ELF-1 (cell line): ENCODE data around the gene FAM32A.

ENCODE experiments used
- DNase-seq: peaks from one replicate; pipeline ENCODE4 v3.0.0-alpha.2; 2016; ENCODE audit warnings: low read depth, low spot score

Gene FAM32A

DNA sequence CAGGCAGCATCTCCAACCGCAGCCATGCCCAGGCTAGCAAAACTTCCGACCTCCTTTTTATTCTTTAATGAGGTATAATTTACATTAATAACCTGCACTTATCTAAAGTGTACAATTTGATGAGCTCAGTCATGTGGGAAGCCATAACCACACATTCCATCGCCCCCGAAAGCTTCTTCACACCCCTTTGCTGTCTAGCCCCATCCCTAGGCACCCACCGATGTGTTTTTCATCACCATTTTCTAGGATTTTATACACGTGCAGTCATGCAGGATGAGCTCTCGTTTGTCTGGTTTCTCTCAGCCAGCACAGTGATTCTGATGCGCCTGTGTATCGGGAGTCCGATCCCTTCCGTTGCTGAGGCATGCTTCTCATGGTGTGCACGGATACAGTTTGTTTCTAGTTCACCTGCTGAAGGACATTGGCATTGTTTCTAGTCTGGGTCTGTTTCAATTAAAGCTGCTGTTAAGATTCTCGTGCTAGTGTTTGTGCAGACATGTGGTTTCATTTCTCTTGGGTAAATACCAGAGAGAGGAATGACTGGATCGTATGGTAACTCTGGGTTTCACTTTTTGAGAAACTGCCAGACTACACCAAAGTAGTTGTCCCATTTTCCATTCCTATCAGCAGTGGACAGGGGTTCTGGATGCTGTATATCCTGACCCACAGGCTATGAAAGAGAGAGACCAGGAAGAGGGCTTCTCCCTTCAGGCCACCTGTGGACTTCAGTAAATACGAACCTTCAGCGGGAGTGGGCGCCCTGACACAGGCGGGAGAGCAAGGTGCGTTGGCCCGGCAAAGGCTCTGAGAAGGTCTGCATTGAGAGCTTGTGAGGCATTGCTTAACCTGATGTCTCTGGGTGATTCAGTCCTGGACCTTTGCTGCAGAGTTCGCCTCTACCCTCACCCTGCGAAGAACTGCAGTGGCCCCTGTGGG lies 17.4 kb downstream of the FAM32A start:
- DNase-seq, result no peak

DNA sequence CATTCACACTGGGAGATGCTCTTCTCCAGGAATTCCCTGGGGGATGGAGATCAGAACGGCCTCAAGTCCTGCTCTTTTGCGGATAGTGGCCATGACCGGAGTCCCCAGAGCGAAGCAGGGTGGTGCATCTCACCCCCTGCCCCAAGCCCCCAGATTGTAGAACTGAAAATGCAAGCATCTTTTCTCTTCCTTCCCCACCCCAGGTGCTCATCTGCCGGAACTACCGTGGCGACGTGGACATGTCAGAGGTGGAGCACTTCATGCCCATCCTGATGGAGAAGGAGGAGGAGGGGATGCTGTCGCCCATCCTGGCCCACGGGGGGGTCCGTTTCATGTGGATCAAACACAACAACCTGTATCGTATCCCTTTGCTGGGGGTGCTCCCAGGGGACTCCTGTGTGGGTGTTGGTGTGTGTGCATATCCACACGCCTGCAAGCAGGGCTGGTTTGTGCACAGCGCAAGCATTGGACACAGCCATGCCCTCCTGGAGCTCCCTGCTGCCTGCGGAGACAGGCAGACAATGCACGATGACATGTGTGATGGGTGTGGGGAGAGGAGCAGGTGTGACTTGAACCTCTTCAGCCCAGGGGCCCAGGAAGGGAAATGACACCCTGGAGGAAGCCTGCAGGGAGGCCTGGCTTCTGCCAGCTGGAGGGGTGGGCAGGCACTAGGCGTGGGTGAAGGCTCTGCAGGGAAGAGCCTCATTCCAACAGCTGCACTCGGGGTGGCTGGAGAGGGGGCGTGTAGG lies 18.2 kb downstream of the FAM32A start:
- DNase-seq, result no peak

DNA sequence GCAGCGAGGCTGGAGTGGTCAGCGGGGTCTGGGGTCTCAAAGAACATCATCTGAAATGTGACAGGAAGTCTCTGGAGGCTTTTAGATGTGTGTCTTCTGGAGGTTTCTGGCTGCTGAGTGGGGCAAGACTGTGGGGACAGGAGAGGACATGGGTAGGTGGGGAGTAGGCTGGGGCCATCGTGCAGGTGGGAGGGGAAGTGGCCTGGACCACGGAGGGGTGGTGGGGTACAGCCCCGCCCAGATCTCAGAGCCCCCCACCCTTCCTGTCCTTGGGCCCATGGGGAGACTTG lies 18.7 kb downstream of the FAM32A start:
- no peak for DNase-seq

DNA sequence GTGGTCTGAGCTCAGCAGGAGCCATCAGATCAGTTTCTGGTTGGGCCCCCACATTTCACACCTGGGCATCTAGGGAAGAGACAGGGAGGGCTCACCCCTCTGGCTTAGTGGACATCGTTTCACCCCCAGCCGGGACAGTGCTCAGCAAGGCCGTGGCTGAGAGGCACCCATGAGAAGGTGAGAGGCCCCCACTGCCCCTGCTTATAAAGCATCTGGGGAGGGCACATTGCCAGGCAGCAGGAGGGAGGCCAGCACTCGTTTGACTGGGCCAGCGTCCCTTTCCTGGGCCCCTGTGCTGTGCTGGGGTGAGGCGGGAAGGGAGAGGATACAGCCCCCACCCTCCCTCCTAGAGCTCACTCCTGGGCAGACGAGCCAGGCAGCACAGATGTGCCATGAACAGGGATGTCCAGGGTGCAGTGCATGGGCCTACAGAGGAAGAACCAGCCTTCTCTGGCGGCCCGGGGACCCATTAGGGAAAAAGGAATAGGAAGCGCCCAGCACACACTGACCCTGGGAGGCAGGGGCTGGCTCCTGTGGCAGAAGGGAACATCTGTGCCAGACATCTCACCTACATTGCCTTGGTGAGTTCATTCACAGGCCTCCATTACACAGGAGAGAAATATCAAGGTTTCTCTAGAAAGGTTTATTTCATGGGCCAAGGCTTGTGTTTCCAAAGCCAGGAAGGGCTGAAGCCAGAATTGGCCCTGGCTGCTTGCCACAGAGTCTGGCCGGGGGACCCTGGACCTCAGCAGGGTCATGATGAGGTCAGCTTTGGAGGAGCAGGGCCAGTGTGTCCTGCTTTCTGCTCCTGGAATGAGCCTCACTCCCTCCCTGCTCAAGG lies 20.2 kb downstream of the FAM32A start:
- DNase-seq, result no peak

DNA sequence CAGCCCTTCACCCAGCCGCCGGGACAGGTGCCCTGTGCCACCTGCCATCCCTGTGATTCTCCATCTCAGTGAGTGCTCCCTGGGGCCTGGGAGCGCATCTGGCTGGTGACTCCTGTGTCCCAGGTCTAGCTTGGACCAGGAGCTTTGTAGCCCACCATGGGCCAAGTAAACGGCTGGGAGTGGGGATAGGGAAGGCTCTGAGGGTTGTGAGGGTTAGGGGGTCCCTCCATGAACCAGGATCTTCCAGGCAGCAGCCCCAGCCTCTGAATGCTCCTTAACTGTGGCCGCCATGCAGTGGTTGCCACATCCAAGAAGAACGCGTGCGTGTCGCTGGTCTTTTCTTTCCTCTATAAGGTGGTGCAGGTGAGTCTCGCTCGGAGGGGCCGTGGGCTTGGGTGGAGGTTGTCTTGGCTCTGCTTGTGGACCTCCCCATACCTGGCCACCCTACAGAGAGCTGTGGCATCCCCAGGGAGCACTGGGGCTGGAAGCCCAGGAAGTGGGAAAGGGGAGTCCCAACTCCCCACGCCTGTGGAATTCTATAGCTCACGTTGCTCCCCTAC lies 20.9 kb downstream of the FAM32A start:
- DNase-seq, result no peak

DNA sequence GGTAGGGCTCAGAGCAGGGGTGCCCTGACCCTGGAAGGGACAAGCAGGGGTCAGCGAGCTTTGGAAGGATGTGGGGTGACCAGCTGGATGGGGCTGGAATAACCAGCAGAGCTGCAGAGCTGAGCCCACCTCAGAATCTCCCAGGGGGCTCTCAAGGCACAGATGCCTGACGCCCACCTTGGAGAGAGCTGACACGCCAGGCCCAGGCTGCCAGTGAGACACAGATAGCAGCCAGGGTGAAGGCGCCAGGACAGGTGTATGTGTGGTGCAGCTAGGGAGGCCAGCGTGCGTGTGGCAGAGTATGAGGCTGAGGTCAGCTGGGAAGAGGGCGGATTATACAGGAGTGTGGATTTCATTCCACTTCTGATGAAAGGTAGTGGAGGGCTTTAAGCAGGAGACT lies 21.4 kb downstream of the FAM32A start:
- no peak for DNase-seq

DNA sequence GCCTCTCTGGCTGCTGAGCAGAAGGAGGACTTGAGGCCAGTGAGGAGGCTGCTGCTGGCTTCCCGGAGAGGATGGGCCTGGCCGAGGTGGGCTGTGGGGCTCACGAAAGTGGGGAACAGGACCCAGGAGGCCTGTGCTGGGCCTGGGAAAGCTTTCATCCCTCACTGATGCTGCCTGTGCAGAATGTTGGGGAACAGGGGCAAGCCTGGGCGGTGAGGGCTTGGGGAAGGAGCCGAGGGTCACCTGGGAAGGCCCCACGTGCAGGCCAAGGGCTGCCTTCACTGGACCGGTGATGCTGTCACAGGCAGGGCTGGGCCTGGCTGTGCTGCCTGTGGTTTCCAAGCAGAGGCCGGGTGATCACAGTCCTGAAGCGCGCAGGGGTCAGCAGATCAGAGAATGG lies 21.9 kb downstream of the FAM32A start:
- no peak for DNase-seq

DNA sequence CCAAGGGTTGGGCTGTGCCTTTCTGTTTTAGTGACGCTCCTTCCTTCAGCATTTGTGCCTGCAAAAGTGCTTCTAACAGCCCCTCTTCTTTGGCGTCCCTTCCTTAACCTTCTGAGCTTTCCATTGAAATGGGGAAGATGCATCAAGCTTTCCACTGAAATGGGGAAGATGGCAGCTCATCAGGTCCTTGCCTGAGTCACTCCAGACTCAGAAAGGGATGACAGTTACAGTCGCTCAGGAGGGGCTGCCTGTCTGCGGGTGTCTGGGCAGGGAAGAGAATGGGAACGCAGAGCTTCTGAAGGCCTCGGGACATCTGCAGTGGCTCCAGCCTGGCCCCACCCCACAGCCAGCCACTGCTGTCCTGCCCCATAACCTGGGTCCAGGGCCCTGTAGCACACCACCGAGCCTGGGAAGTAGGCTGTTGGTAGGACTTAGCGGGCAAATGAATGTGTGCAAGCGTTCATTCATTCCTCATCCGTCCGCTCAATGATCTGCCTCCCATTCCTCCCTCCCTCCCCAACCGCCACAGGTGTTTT lies 22.3 kb downstream of the FAM32A start:
- DNase-seq, result no peak

DNA sequence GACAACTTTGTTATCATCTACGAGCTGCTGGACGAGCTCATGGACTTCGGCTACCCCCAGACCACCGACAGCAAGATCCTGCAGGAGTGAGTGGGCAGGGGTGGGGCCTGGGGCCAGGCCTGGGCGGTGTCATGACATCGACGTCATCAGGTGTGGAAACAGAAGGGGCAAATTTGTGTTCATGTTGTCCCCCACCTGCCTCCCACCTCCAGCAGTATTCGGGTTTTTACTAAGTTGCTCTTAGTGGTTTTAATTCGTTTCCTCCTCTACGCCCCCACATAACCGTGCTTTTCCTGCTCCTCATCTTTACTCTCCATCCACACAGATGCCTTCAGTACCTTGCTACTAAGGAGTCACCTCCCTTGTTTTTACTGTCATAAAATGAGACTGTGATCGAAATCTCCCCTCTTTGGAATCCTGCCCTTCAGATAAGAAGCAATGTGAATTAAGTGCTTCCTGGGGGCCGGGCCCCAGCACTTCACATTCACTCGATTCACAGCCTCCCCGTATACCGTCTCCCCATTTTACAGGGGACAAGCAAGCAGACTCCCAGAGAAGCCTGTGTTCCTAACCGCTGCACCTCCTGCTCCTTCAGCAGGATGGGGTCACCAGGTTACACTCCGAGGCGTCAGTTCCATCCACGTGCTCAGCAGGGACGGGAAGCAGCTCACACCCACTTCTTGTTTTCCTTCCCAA lies 23.0 kb downstream of the FAM32A start:
- DNase-seq, result no peak

DNA sequence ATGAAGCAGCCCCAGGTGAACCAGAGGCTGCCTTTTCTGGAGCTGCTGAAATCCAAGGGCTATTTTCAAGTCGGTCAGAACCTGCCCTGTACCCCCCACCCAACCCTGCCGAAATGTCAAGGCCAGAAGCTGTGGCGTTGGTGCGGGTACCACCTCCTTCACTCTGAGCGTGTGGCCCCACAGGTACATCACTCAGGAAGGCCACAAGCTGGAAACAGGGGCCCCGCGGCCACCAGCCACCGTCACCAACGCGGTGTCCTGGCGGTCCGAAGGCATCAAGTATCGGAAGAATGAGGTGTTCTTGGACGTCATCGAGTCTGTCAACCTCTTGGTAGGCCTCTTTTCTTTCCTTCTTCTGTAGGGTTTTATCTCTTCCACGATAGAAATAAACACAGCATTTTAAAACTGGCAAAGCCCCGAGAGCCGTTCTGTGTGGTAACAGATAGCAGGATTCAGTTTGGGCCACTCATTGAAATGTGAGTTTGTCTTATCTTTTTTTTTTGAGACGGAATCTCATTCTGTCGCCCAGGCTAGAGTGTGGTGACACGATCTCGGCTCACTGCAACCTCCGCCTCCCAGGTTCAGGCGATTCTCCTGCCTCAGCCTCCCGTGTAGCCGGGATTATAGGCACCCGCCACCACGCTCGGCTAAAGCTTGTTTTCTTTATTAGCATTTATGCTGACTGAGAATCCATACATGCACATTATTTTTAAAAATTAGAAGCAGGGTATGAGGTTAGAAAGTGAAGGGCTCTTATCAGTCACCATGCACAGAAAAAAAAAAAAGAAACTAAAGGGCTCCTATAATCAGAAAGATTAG lies 23.8 kb downstream of the FAM32A start:
- no peak for DNase-seq

DNA sequence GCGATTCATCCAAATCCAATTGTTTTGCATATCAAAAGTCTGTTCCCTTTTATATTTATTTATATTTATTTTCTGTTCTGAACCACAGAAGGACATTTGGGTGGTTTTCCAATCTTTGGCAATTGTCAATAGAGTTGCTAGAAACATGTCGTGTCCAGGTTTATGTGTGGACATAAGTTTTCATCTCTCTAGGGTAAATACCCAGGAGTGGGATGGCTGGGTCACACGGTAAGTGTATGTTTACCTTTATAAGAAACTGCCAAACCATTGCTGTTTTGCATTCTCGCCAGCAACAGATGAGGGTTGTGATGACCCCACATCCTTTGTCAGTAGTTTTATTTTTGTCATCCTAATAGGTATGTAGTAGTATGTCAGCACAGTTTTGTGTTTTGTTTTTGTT lies 25.0 kb downstream of the FAM32A start:
- no peak for DNase-seq

DNA sequence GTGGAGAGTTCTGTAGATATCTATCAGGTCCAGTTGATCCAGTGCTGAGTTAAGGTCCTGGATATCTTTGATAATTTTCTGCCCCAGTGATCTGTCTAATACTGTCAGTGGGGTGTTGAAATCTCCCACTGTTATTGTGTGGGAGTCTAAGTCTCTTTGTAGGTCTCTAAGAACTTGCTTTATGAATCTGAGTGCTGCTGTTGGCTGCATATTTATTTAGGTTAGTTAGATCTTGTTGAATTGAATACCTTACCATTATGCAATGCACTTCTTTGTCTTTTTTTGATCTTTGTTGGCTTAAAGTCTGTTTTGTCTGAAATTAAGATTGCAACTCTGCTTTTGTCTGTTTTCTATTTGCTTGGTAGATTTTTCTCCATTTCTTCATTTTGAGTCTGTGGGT lies 27.9 kb downstream of the FAM32A start:
- DNase-seq, result no peak

DNA sequence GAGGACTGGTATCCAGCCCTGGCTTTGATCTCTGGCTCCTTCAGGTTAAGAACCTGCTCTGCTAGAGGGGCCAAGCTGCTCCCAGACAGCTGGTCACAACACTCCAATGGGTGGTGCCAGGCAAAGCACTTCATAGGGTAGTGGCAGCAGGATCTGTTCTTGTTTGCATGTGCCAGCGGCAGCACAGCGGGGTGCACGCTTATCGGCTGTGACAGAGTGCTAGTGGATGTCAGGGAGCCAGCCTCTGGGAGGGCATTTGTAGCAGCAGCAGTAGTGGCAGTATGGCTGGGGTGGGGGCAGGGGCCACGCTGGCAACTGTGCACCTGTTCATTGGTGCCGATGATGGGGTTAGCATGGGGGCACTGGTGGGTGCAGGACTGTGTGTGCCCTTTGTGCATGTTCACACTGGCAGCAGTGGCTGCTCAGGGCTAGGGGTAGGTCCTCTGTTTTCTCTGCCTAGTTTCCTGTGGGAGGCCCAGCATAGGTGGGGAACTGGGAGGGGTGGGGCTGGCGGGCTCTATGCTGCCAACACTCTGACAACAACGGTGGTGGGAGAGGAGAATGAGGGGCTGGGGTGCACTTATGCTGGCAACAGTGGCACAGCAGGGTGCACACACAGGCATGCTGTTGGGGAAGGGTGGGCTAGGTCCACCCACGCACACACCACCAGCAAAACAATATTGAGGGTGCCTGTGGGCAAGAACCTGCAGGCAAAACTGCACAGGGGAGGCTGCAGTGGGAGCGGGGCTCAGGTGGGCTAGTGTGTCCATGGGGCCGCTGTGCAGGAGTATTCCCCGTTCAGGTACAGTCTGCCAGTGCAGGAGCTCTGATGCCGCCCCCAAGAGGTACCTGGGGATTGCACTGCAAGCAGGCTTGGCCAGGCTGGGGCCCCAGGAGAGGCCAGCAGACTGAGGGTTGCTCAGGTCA lies 31.8 kb downstream of the FAM32A start:
- no peak for DNase-seq

DNA sequence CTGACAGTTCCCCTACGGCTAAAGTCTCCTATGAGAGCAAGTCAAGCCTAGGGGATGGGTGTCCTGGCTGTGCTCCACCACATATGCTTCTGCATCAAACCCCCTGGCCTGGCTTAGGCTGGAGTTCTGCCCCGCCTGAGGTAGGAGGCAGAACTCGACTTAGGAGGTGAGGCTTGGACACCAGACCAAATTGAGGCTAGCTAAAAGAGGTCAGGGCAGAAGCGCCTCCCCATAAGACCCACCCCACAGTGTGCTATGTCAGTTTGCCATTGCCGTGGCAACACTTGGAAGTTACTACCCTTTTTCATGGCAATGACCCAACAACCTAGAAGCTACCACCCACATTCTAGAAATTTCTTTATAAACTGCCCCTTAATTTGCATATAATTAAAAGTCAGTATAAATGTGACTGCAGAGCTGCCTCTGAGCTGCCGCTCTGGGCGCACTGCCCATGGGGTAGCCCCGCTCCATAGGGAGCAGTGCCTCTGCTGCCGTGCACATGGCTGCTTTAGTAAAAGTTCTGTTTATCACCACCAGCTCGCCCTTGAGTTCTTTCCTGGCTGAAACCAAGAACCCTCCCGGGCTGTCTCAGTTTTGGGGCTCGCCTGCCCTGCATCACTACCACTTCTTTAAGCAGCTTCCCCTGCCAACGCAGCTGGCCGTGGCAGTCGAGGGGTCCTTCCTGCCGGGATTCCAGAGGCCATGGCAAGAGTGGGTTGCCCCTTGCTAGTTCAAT lies 32.7 kb downstream of the FAM32A start:
- DNase-seq, result no peak

DNA sequence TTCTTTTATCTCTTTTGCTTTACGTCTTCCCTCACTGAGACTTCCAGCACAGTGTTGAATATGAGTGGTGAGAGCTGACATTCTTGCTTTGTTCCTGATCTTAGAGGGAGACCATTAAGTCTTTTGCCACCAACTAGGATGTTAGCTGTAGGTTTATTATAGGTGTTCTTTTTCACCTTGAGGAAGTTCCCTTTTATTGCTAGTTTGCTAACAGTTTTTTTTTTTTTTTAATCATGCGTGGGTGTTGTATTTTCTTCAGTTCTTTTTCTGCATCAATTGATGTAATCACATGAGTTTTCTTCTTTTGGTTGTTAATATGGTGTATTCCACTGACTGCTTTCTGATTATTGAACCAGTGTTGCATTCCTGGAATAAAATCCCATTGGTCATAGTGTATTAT lies 33.6 kb downstream of the FAM32A start:
- no peak for DNase-seq

DNA sequence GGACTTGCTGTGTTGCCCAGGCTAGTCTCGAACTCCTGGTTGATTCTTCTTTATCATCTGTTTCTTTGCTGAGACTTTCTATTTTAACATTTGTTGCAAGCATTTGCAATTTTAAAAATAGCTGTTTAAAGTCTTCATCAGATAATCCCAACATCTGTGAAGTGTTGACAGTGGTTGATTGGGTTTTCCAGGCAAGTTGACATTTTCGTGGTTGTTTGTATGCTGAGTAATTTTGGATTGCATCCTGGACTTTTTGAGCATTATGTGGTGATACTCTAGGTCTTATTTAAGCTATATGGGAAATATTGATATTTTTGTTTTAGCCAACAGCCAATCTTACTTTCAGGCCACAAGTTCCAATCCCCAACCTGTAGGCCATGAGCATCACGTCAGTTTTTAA lies 37.6 kb downstream of the FAM32A start:
- DNase-seq, result no peak

DNA sequence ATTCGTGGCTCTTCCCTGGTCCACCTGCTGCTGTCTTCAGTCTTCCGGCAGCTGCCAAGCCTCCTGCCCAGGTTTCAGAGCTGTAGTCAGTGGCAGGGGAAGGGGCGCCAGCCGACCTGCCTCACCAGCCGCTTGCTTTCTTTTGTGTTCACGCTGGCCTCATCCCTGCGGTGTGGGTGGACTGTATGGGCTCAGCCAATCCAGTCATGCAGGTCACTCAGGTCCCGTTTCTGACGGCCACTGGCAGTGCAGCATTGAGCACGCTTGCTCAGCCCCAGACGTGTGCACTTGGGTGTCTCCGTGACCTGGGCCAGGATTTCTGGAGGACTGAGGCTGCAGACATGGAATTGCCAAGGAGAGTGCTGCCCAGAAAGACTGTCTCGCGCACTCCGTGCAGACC lies 38.5 kb downstream of the FAM32A start:
- no peak for DNase-seq

DNA sequence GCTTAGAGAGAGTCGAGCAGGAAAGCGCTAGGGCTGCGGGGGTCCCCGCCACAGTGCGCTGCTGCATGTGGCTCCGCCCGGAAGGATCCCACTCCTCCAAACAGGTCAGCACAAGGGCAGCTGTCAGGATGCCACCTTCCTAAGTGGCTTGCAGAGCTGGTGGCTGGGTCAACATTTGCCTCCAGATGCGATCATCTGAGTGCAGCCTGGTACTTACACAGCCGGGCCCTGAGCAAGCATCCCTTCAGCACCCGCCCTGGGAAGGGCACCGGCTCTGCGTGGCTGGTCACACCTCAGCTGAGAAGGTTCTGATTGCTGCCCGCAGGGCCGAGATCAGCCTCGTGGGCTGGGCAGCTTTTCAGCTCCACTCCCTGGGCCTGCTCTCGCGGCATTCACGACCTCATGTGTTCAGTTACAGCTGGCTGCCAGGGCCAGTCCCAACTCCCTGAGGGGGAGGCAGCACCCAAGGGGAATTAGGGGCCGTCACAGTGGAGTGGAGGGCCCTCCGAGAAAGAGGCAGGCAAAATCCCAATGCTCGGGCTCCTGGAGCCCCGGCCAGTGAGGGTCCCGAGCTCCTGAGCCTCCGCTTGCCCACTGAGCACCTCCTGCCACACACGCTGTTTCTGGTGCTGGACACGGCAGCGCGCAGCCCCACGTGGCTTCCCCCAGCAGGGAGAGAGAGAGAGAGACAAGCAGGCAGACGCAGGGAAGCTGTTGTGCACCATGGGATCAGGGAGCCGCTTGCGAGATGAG lies 39.3 kb downstream of the FAM32A start:
- DNase-seq, result no peak
